ENCODE results near the gene CCDC9B.

CCDC9B gene

GRCh38 chr15:40365016-40365415 is 24.3 kb upstream of the CCDC9B start:
- no peak for DNase-seq

GRCh38 chr15:40364251-40364650 is 23.5 kb upstream of the CCDC9B start:
- no peak for DNase-seq

GRCh38 chr15:40363611-40364010 is 22.9 kb upstream of the CCDC9B start:
- no peak for DNase-seq

- no peak for DNase-seq
These were observed 20.9 kb upstream of the CCDC9B start for GRCh38 chr15:40361640-40362039.

GRCh38 chr15:40360015-40360414 is 19.3 kb upstream of the CCDC9B start:
- DNase-seq, result no peak

GRCh38 chr15:40358471-40359353 is 18.0 kb upstream of the CCDC9B start:
- DNase-seq, result peak; percentile 12

GRCh38 chr15:40357723-40358470 is 17.2 kb upstream of the CCDC9B start, which contains the start of gene DISP2:
Gene DISP2, plus strand, starts transcription at chr15:40358219. Its CDS starts 103 bp downstream, at chr15:40358322.
- DNase-seq, result peak; percentile 37

GRCh38 chr15:40357246-40357645 is 16.5 kb upstream of the CCDC9B start:
- no peak for DNase-seq

- DNase-seq, result no peak
These were observed 15.3 kb upstream of the CCDC9B start for GRCh38 chr15:40355976-40356585.

GRCh38 chr15:40354408-40355171 is 13.9 kb upstream of the CCDC9B start:
- DNase-seq, result peak; percentile 94

GRCh38 chr15:40353697-40354096 is 13.0 kb upstream of the CCDC9B start:
- peak; percentile 90 for DNase-seq

GRCh38 chr15:40352281-40352901 is 11.7 kb upstream of the CCDC9B start:
- DNase-seq, result no peak

- DNase-seq, result no peak
These were observed 8.4 kb upstream of the CCDC9B start for GRCh38 chr15:40349163-40349562.

- DNase-seq, result no peak
These were observed 7.7 kb upstream of the CCDC9B start for GRCh38 chr15:40348474-40348870.

GRCh38 chr15:40347559-40348473 is 7.1 kb upstream of the CCDC9B start:
- DNase-seq, result no peak

- DNase-seq, result no peak
These were observed 6.1 kb upstream of the CCDC9B start for GRCh38 chr15:40346579-40347558.

GRCh38 chr15:40345867-40346578 is 5.3 kb upstream of the CCDC9B start:
- no peak for DNase-seq

GRCh38 chr15:40345225-40345866 is 4.6 kb upstream of the CCDC9B start:
- DNase-seq, result no peak
